ENCODE measurements around the gene FIG4.
"Not testable (repeated sequence)": the region's sequence is repeated elsewhere in the genome, so short reads cannot be mapped to it uniquely, and the experiment has no call there.

FIG4 gene

DNA sequence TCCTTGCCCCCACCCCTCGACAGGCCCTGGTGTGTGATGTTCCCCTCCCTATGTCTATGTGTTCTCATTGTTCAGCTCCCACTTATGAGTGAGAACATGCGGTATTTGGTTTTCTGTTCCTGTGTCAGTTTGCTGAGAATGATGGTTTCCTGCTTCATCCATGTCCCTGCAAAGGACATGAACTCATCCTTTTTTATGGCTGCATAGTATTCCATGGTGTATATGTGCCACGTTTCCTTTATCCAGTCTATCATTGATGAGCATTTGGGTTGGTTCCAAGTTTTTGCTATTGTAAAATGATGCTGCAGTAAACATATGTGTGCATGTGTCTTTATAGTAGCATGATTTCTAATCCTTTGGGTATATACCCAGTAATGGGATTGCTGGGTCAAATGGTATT is 34.2 kb downstream of the FIG4 start:
- not testable (repeated sequence) for H3K4me1 ChIP-seq (ENCODE audit: insufficient read depth, low read length); H3K9ac ChIP-seq (ENCODE audit: low read length); H3K4me3 ChIP-seq (ENCODE audit: low read depth in 1 of 2, low read length in 2 of 2); H3K27me3 ChIP-seq (ENCODE audit: control insufficient read depth in 1 of 2, insufficient read depth in 2 of 2, low read length in 2 of 2); H3K36me3 ChIP-seq (ENCODE audit: insufficient read depth, low read length); H3K27ac ChIP-seq (ENCODE audit: low read depth, low read length); H3K9me3 ChIP-seq (ENCODE audit: low read length)

DNA sequence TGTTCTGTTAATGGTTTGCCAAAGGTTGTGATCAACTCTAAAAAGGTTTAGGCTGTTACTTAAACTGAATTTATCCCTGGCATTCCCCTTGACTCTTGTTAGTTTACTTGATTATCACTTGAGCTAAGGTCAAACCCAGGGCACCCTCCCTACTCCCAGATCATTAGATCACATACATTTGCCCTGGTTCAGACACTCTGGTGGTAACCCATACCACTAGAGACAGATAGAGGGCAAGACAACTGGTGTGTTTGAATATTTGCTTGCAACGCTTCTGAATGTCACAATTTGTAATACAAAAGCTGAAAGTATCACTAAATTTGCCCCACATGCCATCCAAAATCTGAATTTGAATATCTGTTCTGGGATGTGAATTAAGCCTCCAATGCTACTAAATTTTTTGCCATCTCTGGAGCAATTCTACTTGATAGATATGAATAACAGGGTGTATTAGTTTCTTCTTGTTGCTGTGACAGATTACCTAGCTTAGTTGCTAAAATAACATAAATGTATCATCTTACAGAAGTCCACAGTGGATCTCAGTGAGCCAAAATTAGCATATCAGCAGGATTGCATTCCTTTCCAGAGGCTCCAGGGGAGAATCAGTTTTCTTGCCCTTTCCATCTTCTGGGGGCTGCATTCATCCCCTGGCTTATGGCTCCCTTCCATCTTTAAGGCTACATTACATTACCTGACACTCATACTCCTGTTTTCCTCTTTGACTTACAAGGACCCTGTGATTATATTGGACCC is 45.4 kb downstream of the FIG4 start:
- H3K36me3 ChIP-seq (ENCODE audit: insufficient read depth, low read length), result peaks cover 15% of the 10 kb centered on the region

DNA sequence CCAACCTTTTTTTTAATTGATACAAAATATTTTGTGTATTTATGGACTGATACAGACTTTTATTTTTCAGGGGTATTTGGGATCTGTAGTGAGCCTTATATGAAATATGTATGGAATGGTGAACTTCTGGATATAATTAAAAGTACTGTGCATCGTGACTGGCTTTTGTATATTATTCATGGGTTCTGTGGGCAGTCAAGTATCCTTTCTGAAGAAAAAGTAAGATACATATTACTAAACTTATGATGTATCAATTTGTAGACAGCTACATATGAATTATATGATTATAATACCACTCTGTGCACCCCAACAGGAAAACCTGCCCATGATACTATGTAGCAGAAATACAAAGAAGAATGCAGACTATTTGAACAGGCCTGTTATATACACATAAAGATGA is 47.2 kb downstream of the FIG4 start:
- no peak overlapping the region for H3K27ac ChIP-seq (ENCODE audit: low read depth, low read length)
- H3K36me3 ChIP-seq (ENCODE audit: insufficient read depth, low read length), result peaks cover 15% of the 10 kb centered on the region
- no peak overlapping the region for H3K4me3 ChIP-seq (ENCODE audit: low read depth in 1 of 2, low read length in 2 of 2)
- no peak overlapping the region for H3K9ac ChIP-seq (ENCODE audit: low read length)
- no peaks in the 10 kb centered on the region for H3K27me3 ChIP-seq (ENCODE audit: control insufficient read depth in 1 of 2, insufficient read depth in 2 of 2, low read length in 2 of 2)
- H3K4me1 ChIP-seq (ENCODE audit: insufficient read depth, low read length), result no peaks in the 10 kb centered on the region
- H3K9me3 ChIP-seq (ENCODE audit: low read length), result no peaks in the 10 kb centered on the region

More for the DNA sequence above, 45.4 kb downstream of the FIG4 start:
- Histone ChIP-seq H3K27me3 (ENCODE audit: control insufficient read depth in 1 of 2, insufficient read depth in 2 of 2, low read length in 2 of 2) (no peaks in the 10 kb centered on the region), H3K4me1 (ENCODE audit: insufficient read depth, low read length) (no peaks in the 10 kb centered on the region), H3K4me3 (ENCODE audit: low read depth in 1 of 2, low read length in 2 of 2) (no peak overlapping the region), H3K27ac (ENCODE audit: low read depth, low read length) (no peak overlapping the region), H3K9me3 (ENCODE audit: low read length) (no peaks in the 10 kb centered on the region), H3K9ac (ENCODE audit: low read length) (no peak overlapping the region)

GRCh38 chr6:109738667-109739066 is 47.6 kb downstream of the FIG4 start:
- Histone ChIP-seq H3K27ac (ENCODE audit: low read depth, low read length) (no peak overlapping the region), H3K36me3 (ENCODE audit: insufficient read depth, low read length) (peaks cover 19% of the 10 kb centered on the region)

DNA sequence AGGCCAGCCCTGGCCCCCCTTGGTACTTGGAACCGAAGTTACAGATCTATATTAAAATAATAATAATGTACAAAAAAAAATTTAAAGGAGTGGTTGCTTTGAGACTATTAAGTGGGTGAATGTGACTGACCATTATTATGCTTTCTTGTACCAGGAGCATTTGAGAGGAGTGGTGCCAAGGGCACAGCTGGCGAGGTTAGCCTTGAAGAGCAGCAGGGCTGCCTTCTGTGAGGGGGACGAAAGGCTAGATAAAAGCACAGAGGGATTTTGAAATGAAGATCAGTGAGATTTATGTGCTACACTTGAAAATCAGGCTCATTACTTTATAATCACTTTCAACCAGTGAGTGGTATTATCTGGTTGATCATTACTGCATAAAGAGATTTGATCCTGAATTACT is 48.6 kb downstream of the FIG4 start:
- no peaks in the 10 kb centered on the region for H3K9me3 ChIP-seq (ENCODE audit: low read length)

More at GRCh38 chr6:109738667-109739066, 47.6 kb downstream of the FIG4 start:
- no peaks in the 10 kb centered on the region for H3K4me1 ChIP-seq (ENCODE audit: insufficient read depth, low read length)
- H3K4me3 ChIP-seq (ENCODE audit: low read depth in 1 of 2, low read length in 2 of 2), result no peak overlapping the region
- no peak overlapping the region for H3K9ac ChIP-seq (ENCODE audit: low read length)
- H3K9me3 ChIP-seq (ENCODE audit: low read length), result no peaks in the 10 kb centered on the region
- no peaks in the 10 kb centered on the region for H3K27me3 ChIP-seq (ENCODE audit: control insufficient read depth in 1 of 2, insufficient read depth in 2 of 2, low read length in 2 of 2)

DNA sequence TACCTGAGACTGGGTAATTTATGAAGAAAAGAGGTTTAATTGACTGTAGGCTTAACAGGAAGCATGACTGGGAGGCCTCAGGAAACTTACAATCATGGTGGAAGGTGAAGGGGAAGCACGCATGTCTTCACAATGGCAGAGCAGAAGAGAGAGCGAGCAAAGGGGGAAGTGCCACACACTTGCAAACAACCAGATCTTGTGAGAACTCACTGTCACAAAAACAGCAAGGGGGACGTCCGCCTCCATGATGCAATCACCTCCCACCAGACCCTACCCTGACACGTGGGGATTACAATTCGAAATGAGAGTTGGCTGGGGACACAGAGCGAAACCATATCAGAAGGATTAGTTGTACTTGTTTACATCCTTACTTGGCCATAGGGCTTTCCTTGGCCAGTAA is 49.7 kb downstream of the FIG4 start:
- Histone ChIP-seq H3K27ac (ENCODE audit: low read depth, low read length) (no peak overlapping the region), H3K27me3 (ENCODE audit: control insufficient read depth in 1 of 2, insufficient read depth in 2 of 2, low read length in 2 of 2) (no peaks in the 10 kb centered on the region), H3K9me3 (ENCODE audit: low read length) (no peaks in the 10 kb centered on the region), H3K9ac (ENCODE audit: low read length) (no peak overlapping the region), H3K4me3 (ENCODE audit: low read depth in 1 of 2, low read length in 2 of 2) (no peak overlapping the region), H3K4me1 (ENCODE audit: insufficient read depth, low read length) (no peaks in the 10 kb centered on the region), H3K36me3 (ENCODE audit: insufficient read depth, low read length) (peaks cover 19% of the 10 kb centered on the region)

More for the DNA sequence above, 48.6 kb downstream of the FIG4 start:
- H3K36me3 ChIP-seq (ENCODE audit: insufficient read depth, low read length), result peaks cover 25% of the 10 kb centered on the region
- no peaks in the 10 kb centered on the region for H3K27me3 ChIP-seq (ENCODE audit: control insufficient read depth in 1 of 2, insufficient read depth in 2 of 2, low read length in 2 of 2)
- H3K27ac ChIP-seq (ENCODE audit: low read depth, low read length), result no peak overlapping the region
- no peaks in the 10 kb centered on the region for H3K4me1 ChIP-seq (ENCODE audit: insufficient read depth, low read length)
- no peak overlapping the region for H3K4me3 ChIP-seq (ENCODE audit: low read depth in 1 of 2, low read length in 2 of 2)
- H3K9ac ChIP-seq (ENCODE audit: low read length), result no peak overlapping the region

GRCh38 chr6:109743739-109744138 is 52.6 kb downstream of the FIG4 start:
- H3K9ac ChIP-seq (ENCODE audit: low read length), result no peak overlapping the region
- no peaks in the 10 kb centered on the region for H3K27me3 ChIP-seq (ENCODE audit: control insufficient read depth in 1 of 2, insufficient read depth in 2 of 2, low read length in 2 of 2)
- H3K36me3 ChIP-seq (ENCODE audit: insufficient read depth, low read length), result peaks cover 14% of the 10 kb centered on the region

GRCh38 chr6:109744779-109745178 is 53.7 kb downstream of the FIG4 start:
- H3K36me3 ChIP-seq (ENCODE audit: insufficient read depth, low read length), result peaks cover 14% of the 10 kb centered on the region
- not testable (repeated sequence) for H3K9ac ChIP-seq (ENCODE audit: low read length); H3K4me1 ChIP-seq (ENCODE audit: insufficient read depth, low read length); H3K4me3 ChIP-seq (ENCODE audit: low read depth in 1 of 2, low read length in 2 of 2); H3K9me3 ChIP-seq (ENCODE audit: low read length); H3K27ac ChIP-seq (ENCODE audit: low read depth, low read length); H3K27me3 ChIP-seq (ENCODE audit: control insufficient read depth in 1 of 2, insufficient read depth in 2 of 2, low read length in 2 of 2)

More at GRCh38 chr6:109743739-109744138, 52.6 kb downstream of the FIG4 start:
- no peaks in the 10 kb centered on the region for H3K9me3 ChIP-seq (ENCODE audit: low read length)
- no peaks in the 10 kb centered on the region for H3K4me1 ChIP-seq (ENCODE audit: insufficient read depth, low read length)
- no peak overlapping the region for H3K4me3 ChIP-seq (ENCODE audit: low read depth in 1 of 2, low read length in 2 of 2)
- H3K27ac ChIP-seq (ENCODE audit: low read depth, low read length), result no peak overlapping the region

DNA sequence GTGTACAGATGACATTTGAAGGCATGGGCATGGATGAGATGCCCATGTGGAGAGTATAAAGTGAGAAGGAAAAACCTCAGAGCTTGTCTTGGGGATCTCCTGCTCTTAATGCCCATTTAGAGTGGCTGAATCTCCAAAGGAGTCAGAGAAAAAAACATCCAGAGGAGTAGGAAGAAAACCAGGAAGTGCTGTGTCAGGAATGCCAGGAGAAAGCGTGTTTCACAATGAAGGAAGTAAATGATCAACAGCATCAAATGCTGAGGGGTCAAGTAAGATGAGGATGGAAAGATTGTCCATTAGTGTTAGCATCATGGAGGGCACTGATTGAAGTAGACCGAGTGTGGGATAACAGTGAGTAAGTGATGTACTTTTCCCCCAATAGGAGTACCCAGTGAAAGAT is 56.1 kb downstream of the FIG4 start:
- H3K9ac ChIP-seq (ENCODE audit: low read length), result no peak overlapping the region
- H3K27ac ChIP-seq (ENCODE audit: low read depth, low read length), result no peak overlapping the region

DNA sequence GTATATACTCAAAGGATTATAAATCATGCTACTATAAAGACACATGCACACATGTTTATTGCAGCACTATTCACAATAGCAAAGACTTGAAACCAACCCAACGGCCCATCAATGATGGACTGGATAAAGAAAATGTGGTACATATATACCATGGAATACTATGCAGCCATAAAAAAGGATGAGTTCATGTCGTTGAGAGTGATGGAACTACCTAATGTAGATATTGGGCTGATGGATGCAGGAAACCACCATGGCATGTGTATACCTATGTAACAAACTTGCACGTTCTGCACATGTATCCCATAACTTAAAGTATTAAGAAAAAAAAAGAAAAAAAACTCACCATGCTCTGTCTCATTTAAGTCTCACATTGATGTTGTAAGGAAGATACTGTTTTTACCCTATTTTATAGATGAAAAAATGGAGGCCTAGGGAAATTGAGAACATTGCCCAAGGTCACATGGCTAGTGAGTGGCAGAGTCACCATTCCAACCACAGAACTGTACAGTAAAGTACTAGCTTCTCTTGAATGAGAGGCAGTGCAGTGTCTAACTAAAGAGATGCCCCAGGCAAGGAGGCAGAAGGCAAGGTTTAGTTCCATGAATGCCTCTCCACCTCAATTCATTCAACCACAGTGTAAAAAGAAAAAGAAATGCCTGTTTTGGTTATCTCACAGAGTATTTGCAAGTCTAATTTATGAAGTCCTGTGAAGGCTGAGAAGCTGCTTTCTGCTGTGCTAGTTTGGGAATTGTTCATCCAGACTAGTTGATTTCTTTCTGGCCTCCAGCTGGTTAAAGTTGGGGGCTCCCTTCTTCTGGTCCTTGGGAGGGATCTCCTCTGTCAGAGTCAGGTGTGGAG is 68.2 kb downstream of the FIG4 start:
- Histone ChIP-seq H3K36me3 (ENCODE audit: insufficient read depth, low read length) (no peaks in the 10 kb centered on the region), H3K27me3 (ENCODE audit: control insufficient read depth in 1 of 2, insufficient read depth in 2 of 2, low read length in 2 of 2) (no peaks in the 10 kb centered on the region), H3K27ac (ENCODE audit: low read depth, low read length) (no peak overlapping the region), H3K4me1 (ENCODE audit: insufficient read depth, low read length) (no peaks in the 10 kb centered on the region), H3K4me3 (ENCODE audit: low read depth in 1 of 2, low read length in 2 of 2) (no peak overlapping the region), H3K9me3 (ENCODE audit: low read length) (no peaks in the 10 kb centered on the region), H3K9ac (ENCODE audit: low read length) (no peak overlapping the region)

More for the DNA sequence above, 56.1 kb downstream of the FIG4 start:
- no peaks in the 10 kb centered on the region for H3K27me3 ChIP-seq (ENCODE audit: control insufficient read depth in 1 of 2, insufficient read depth in 2 of 2, low read length in 2 of 2)
- no peak overlapping the region for H3K4me3 ChIP-seq (ENCODE audit: low read depth in 1 of 2, low read length in 2 of 2)
- H3K4me1 ChIP-seq (ENCODE audit: insufficient read depth, low read length), result no peaks in the 10 kb centered on the region
- H3K9me3 ChIP-seq (ENCODE audit: low read length), result no peaks in the 10 kb centered on the region
- H3K36me3 ChIP-seq (ENCODE audit: insufficient read depth, low read length), result peaks cover 10% of the 10 kb centered on the region

DNA sequence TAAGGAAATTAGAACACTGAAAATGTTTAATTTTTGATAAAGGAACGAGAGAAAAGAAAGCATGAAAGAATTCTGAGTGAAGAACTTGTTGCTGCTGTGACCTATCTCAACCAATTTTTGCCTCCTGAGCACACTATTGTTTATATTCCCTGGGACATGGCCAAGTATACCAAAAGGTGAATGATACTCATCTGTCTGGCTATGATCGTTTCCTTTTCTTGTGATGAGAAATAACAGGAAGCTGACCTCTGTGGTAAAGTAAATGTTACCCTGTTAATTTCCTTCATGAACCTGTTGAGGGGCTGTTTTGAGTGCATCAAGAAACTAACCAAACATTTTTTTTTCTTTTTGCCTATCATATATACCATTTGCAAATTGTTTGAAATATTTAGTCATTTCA is 69.1 kb downstream of the FIG4 start:
- no peaks in the 10 kb centered on the region for H3K9me3 ChIP-seq (ENCODE audit: low read length)

More for the DNA sequence above, 69.1 kb downstream of the FIG4 start:
- Histone ChIP-seq H3K9ac (ENCODE audit: low read length) (no peak overlapping the region), H3K27ac (ENCODE audit: low read depth, low read length) (no peak overlapping the region), H3K4me3 (ENCODE audit: low read depth in 1 of 2, low read length in 2 of 2) (no peak overlapping the region), H3K36me3 (ENCODE audit: insufficient read depth, low read length) (no peaks in the 10 kb centered on the region), H3K4me1 (ENCODE audit: insufficient read depth, low read length) (no peaks in the 10 kb centered on the region), H3K27me3 (ENCODE audit: control insufficient read depth in 1 of 2, insufficient read depth in 2 of 2, low read length in 2 of 2) (no peaks in the 10 kb centered on the region)
